GM12865 (cell line): ENCODE results near the gene GON4L.
"Not testable (repeated sequence)": the region's sequence is repeated elsewhere in the genome, so short reads cannot be mapped to it uniquely, and the experiment has no call there.

Experiments
- DNase-seq: peaks from one replicate; pipeline ENCODE4 v3.0.0; 2010; ENCODE audit warnings: low read depth
- H3K4me3 ChIP-seq: 2 replicates; pipeline ENCODE4 v1.5.1; 2011; ENCODE audit warnings: mild to moderate bottlenecking, low read depth, low read length, control low read depth
- CTCF ChIP-seq: IDR thresholded peaks from 2 replicates; pipeline ENCODE4 v1.5.1; 2011; ENCODE audit warnings: low read length, control low read depth, low read depth, inconsistent platforms; ENCODE audit not compliant: insufficient read depth; ENCODE audit errors: missing control alignments

The GON4L gene

DNA sequence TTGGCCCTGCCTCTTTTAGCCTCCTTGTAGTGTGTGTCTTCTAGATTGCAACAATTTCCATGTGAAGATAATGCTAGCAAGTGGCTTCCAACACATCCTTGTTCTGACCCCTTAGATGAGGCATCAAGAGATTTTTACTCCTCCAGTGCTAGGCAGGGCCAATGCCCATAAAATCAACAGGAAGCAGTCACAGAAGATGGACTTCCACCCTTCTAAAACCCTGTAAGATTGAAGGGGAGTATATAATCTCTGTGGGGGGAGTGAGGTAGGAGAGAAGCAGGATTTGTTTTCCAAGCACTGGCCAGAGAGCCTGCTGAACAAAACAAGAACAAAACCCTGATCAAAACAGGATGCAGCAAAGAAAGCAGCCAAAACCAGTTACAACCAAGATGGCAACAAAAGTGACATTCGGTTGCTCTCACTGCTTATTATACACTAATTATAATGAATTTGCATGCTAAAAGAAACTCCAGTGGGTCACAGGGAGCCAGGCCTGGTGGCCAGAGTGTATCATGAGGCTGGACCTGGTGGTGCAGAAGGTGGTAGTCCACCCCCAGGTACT is 12.1 kb downstream of the GON4L start:
- H3K4me3 ChIP-seq, result no peak overlapping the region
- TF ChIP-seq CTCF, result no peak
- DNase-seq, result no peak

GRCh38 chr1:155840386-155840785 is 16.6 kb downstream of the GON4L start:
- no peak for DNase-seq

DNA sequence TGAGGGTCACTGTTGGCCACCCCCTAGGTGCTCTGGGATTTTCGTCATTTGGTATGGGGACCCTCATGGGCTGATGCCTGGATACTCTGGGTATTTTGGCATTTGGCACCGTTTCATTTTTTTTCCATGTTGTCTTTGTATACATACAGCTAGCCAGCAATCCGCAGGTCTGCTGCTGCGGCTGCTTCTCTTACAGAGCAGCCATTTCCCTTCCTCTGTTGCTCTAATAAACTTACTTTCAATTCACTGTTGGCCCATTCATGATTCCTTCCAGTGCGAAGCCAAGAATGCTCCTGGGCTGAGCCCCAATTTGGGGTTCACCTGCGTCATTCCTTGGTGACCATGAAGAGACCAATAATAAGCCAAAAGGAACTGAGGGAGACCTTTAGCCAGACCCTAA is 21.5 kb downstream of the GON4L start:
- no peak for DNase-seq
- no peak overlapping the region for H3K4me3 ChIP-seq
- TF ChIP-seq CTCF, result no peak

More at GRCh38 chr1:155840386-155840785, 16.6 kb downstream of the GON4L start:
- TF ChIP-seq CTCF, result no peak
- H3K4me3 ChIP-seq, result no peak overlapping the region

DNA sequence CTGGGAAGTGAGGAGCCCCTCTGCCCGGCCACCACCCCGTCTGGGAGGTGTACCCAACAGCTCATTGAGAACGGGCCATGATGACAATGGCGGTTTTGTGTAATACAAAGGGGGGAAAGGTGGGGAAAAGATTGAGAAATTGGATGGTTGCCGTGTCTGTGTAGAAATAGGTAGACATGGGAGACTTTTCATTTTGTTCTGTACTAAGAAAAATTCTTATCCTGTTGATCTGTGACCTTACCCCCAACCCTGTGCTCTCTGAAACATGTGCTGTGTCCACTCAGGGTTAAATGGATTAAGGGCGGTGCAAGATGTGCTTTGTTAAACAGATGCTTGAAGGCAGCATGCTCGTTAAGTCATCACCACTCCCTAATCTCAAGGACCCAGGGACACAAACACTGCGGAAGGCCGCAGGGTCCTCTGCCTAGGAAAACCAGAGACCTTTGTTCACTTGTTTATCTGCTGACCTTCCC is 22.1 kb downstream of the GON4L start:
- not testable (repeated sequence) for H3K4me3 ChIP-seq, DNase-seq

GRCh38 chr1:155834296-155834926 is 22.6 kb downstream of the GON4L start:
- no peak for TF ChIP-seq CTCF
- DNase-seq, result no peak
- no peak overlapping the region for H3K4me3 ChIP-seq

DNA sequence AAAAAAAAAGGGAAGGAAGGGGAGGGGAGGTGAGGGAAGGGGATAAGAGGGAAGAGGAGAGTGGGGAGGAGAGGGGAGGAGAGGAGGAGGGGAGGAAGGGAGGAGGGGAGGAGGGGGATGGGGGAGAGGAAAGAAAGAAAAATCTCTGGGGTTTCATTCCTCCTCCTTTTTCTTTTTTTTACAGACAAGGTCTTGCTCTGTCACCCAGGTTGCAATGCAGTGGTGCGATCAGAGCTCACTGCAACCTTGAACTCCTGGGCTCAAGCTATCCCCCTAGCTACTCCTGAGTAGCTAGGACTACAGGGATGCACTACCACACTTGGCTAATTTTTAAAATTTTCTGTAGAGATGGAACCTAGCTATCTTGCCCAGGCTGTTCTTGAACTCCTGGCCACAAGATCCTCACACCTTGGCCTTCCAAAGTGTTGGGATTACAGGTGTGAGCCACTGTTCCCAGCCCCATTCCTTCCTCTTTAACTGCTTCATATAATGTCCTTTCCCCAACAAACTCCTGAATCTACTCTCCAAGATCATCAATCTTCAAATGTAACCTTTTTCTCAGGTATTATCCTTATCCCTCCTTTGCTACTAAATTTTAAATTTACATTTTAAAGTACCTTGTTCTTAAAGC is 23.2 kb downstream of the GON4L start:
- no peak for TF ChIP-seq CTCF
- no peak for DNase-seq
- no peak overlapping the region for H3K4me3 ChIP-seq

- TF ChIP-seq CTCF, result no peak
- no peak overlapping the region for H3K4me3 ChIP-seq
Measured at GRCh38 chr1:155831279-155831976, 25.6 kb downstream of the GON4L start.

More at GRCh38 chr1:155831279-155831976, 25.6 kb downstream of the GON4L start:
- DNase-seq, result no peak
